Measurements from ENCODE around the gene RARA. TPM values are rescaled to one million over a fixed set of nuclear protein-coding genes. Genes with fewer than 3 reads are reported as not detected.

RARA gene
- total RNA-seq, 1 donor from 2014 or later, result 72.5 TPM

DNA sequence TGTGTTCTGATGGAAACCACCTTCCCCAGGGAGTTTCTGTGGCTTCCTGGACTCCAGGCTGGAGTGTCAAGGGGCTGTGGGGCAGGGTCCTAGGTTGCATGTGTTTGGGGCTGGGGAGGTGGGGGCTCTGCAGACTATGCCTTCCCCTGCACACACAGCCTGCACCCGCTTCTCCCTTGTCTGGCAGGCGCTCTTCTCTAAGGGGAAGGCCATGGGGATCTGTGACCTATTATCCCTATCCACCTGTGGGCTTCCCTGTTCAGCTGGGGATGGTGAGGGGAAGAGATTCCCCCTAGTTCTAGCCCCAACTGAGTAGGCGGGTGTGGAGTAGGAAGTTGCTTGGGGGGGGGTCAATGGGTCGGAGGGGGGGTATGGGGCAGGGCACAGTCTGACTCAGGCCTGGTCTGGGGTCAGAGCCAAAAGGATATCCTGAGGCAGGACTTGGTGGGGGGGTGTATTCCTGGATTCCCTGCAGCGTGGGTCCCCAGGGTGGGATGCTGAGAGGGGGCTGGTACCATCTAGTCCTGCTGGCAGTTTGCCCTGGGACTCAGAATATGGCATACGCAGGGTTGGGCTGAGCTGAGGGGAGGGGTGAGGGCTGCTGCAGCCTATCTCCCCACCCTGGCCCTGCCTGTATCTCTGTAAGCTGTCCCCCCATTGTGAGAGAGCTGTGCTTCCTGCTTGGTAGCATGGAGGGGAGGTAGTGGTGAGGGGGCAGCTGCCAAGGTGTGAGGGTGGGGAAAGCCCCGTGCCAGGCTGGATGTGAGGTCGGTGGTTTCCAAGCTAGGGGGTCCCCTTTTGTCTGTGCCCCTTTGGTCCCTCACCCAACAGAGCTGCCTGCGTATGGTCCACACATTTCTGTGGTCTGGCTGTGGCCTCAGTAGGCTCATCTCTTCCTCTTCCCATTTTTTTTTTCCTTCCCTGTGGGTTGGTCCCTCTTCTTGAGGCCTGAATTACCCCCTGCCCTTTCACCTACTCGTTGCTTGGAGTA, 14.7 kb downstream of the RARA start:
- Mint-ChIP-seq H3K4me3 (peak overlapping the region; percentile 93), H3K9me3 (no peaks in the 10 kb centered on the region), H3K27me3 (no peaks in the 10 kb centered on the region), H3K27ac (peak overlapping the region; percentile 98), H3K4me1 (peaks cover 98% of the 10 kb centered on the region), H3K36me3 (ENCODE audit: low read depth) (peaks cover 16% of the 10 kb centered on the region)
- TF ChIP-seq, protein P1, sequence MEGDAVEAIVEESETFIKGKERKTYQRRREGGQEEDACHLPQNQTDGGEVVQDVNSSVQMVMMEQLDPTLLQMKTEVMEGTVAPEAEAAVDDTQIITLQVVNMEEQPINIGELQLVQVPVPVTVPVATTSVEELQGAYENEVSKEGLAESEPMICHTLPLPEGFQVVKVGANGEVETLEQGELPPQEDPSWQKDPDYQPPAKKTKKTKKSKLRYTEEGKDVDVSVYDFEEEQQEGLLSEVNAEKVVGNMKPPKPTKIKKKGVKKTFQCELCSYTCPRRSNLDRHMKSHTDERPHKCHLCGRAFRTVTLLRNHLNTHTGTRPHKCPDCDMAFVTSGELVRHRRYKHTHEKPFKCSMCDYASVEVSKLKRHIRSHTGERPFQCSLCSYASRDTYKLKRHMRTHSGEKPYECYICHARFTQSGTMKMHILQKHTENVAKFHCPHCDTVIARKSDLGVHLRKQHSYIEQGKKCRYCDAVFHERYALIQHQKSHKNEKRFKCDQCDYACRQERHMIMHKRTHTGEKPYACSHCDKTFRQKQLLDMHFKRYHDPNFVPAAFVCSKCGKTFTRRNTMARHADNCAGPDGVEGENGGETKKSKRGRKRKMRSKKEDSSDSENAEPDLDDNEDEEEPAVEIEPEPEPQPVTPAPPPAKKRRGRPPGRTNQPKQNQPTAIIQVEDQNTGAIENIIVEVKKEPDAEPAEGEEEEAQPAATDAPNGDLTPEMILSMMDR (IDR thresholded peaks at IDR 0.05), result no peak
- ATAC-seq (ENCODE audit: low read depth), result peak; percentile 40
- intact Hi-C loops (cut with micrococcal nuclease), result loop anchor here (1.0 to 10.0 kb wide), 6 partner anchors 21 to 1343 kb away; no protein-coding TSS in a partner anchor
- ChIA-PET CTCF (interaction anchor here (0.6 to 5.4 kb wide), 5 partner anchors 12 to 34 kb away, joined by 3 to 53 read pairs (median 4); no protein-coding TSS in a partner anchor), POLR2A (interaction anchor here (0.7 to 7.4 kb wide), 24 partner anchors 8 to 1964 kb away, joined by 3 to 154 read pairs (median 4); partner anchors contain the start of genes CCR7, EIF1, NR1D1 and RARA)
- DNase-seq, result peak; percentile 72

DNA sequence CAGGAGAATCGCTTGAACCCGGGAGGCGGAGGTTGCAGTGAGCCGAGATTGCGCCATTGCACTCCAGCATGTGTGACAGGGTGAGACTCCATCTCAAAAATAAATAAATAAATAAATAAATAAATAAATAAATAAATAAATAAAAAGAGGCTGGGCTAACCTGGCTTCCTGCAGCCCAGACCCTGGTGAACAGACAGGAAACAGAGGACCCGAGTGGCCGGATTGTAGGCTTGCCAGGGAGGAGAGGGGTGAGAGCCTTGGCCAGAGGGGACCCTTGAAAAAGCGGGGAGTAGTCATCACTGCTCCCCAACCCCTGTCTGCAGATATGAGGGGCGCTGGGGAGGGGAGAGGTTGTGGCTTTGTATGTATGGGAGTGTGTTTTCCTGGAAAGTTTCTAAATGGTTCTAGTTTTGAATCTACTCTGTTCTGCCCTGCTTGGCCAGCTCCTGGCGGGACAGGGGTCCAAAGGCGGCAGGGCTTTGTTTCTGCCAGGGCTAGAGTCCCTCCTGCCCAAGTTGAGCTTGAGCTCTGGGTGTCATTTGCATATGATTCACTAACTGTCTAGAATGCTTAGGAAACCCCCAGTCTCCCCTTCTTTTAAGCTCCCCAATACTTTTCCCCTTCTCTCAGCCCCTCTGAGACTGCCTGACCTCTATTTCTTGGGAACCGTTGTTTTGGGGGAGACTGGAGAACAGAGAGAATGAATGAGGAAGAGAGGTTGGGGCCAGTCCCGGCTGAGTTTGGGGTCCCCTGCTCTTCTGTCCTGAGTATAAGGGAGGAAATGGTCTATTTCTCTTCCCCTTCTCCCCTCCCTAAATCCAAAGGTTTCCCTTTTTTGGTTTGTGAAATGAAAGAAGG, 16.4 kb downstream of the RARA start:
- Mint-ChIP-seq H3K4me1 (peaks cover 97% of the 10 kb centered on the region), H3K27ac (peak overlapping the region; percentile 98), H3K27me3 (no peaks in the 10 kb centered on the region), H3K36me3 (ENCODE audit: low read depth) (peaks cover 12% of the 10 kb centered on the region), H3K4me3 (peak overlapping the region; percentile 93), H3K9me3 (no peaks in the 10 kb centered on the region)
- intact Hi-C loops (cut with micrococcal nuclease), result loop anchor here (1.0 to 10.0 kb wide), 3 partner anchors 11 to 571 kb away; no protein-coding TSS in a partner anchor
- DNase-seq (no peak), ATAC-seq (ENCODE audit: low read depth) (no peak)
- ChIA-PET POLR2A (interaction anchor here (0.5 to 7.4 kb wide), 19 partner anchors 9 to 1363 kb away, joined by 3 to 154 read pairs (median 4); partner anchors contain the start of genes CASC3, CCR7, EIF1 and RARA), CTCF (interaction anchor here (0.9 to 5.4 kb wide), 9 partner anchors 8 to 34 kb away, joined by 3 to 53 read pairs (median 3); no protein-coding TSS in a partner anchor)
- TF ChIP-seq, protein P1 (IDR thresholded peaks at IDR 0.05), result no peak

DNA sequence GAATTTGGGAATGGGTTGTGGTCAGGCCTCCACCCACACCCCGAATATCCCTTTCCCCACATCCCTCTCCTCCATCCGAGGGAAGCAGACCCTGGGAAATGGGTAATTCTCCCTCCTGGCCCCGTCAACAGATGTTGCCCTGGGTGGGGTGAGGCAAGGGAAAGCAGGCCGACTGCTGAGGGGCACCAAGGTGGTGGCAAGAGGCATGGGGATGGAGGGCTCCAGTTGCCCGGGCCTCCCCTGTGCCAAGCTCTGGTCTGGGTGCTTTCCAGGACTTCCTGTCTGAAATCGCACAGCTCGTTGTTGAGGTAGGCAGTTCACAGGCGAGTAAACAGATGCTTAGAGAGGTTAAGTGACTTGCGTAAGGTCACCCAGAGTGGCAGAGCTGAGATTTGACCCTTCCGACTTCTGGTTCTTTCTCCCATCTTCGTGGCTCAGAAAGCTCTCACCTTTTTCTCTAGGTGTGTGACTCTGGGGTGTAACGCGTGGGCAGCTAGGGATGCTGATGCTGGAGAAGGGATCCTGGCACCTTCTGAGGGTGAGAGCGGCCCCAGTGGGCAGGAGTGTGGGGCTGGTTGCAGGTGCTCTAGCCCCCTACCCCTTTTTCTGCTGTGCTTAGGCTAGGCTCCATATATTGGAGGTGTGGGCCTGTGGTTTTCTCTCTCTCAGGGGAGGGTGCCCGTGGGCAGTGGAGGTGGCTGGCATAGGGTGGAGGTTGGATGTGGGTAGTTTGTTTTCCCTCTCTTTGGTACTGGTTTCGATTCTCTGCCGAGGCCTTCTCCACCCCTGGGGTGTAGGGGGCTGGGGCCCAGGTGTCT, 17.2 kb downstream of the RARA start:
- Mint-ChIP-seq H3K36me3 (ENCODE audit: low read depth) (peaks cover 19% of the 10 kb centered on the region), H3K4me3 (peak overlapping the region; percentile 93), H3K9me3 (no peaks in the 10 kb centered on the region), H3K27ac (peak overlapping the region; percentile 98), H3K4me1 (peaks cover 97% of the 10 kb centered on the region), H3K27me3 (no peaks in the 10 kb centered on the region)
- intact Hi-C loops (cut with micrococcal nuclease), result loop anchor here (1.0 to 10.0 kb wide), 3 partner anchors 12 to 571 kb away; no protein-coding TSS in a partner anchor
- no peak for DNase-seq
- CTCF ChIA-PET, result interaction anchor here (0.9 to 5.4 kb wide), 10 partner anchors 9 to 35 kb away, joined by 3 to 53 read pairs (median 3); no protein-coding TSS in a partner anchor
- peak; percentile 18 for ATAC-seq (ENCODE audit: low read depth)
- POLR2A ChIA-PET, result interaction anchor here (0.5 to 7.4 kb wide), 18 partner anchors 13 to 1362 kb away, joined by 3 to 154 read pairs (median 4); partner anchors contain the start of genes CASC3, CCR7, EIF1 and RARA
- TF ChIP-seq, protein P1 (IDR thresholded peaks at IDR 0.05), result no peak

DNA sequence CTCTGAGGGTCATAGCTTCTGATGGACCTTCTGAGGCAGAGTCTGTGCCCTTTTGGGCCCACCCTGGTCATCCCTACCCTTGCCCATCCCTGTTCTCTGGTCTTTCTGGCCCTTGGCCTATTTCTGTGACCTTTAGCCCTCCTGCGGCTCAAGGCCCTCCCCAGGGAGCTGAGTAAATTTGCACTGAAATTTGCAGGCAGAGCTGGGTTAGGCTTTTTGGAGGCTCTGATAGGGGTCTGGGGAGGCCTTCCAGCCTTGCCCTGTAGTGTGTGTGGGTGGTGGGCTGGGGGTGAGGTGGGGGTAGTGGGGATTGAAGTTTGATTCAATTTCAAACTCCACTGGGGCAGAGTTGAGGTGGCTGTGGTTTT, 17.8 kb downstream of the RARA start:
- Mint-ChIP-seq H3K27ac (peak overlapping the region; percentile 98), H3K27me3 (no peaks in the 10 kb centered on the region), H3K4me1 (peaks cover 97% of the 10 kb centered on the region), H3K9me3 (no peaks in the 10 kb centered on the region), H3K4me3 (peak overlapping the region; percentile 93), H3K36me3 (ENCODE audit: low read depth) (peaks cover 25% of the 10 kb centered on the region)
- CTCF ChIA-PET, result interaction anchor here (1.2 to 5.4 kb wide), 5 partner anchors 12 to 29 kb away, joined by 3 to 53 read pairs (median 8); no protein-coding TSS in a partner anchor
- intact Hi-C loops (cut with micrococcal nuclease), result loop anchor here (1.0 to 10.0 kb wide), 3 partner anchors 13 to 572 kb away; no protein-coding TSS in a partner anchor
- ATAC-seq (ENCODE audit: low read depth) (no peak), DNase-seq (no peak)
- POLR2A ChIA-PET, result interaction anchor here (0.6 to 7.4 kb wide), 10 partner anchors 13 to 235 kb away, joined by 3 to 154 read pairs (median 6); partner anchors contain the start of genes RARA and TOP2A
- TF ChIP-seq, protein P1 (IDR thresholded peaks at IDR 0.05), result no peak
